OCI-LY1 (cell line): ENCODE data around the gene CNIH2.

Experiments
- EZH2 ChIP-seq: fragments of 200-600 bp; sonication (generic), shearing (Covaris generic); IDR thresholded peaks from 2 replicates; pipeline ENCODE4 v1.8.0; 2017; ENCODE audit warnings: borderline replicate concordance, mixed run types, mild to moderate bottlenecking, antibody characterized with exemption, low read length, moderate library complexity, mixed read lengths
- TF ChIP-seq, protein P1 (sequence below): fragments of 200-600 bp; sonication (generic), shearing (Covaris generic); IDR thresholded peaks from 2 replicates; pipeline ENCODE4 v1.5.1; 2017; ENCODE audit warnings: mild to moderate bottlenecking, antibody characterized with exemption, low read length, moderate library complexity, mixed read lengths

DNA sequence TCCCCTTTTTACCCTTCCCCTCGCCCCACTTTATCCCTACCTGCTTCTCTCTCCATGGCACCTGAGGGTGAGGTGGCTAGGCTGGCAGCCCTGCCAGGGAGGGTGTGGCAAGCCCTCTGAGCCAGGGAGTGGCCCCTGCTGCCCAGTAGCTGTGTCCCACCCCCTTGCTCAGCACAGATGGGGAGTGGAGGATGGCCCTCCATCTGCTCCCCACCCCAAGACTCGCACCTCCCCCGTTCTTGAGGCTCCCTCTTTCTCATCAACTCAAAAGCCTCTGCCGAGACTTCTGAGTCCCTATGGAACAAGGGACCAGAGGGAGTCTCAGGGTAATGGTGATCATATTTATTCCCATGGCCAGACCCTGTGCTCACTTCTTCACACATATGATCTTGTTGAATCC is 15.4 kb downstream of the CNIH2 start:
- TF ChIP-seq, protein P1, sequence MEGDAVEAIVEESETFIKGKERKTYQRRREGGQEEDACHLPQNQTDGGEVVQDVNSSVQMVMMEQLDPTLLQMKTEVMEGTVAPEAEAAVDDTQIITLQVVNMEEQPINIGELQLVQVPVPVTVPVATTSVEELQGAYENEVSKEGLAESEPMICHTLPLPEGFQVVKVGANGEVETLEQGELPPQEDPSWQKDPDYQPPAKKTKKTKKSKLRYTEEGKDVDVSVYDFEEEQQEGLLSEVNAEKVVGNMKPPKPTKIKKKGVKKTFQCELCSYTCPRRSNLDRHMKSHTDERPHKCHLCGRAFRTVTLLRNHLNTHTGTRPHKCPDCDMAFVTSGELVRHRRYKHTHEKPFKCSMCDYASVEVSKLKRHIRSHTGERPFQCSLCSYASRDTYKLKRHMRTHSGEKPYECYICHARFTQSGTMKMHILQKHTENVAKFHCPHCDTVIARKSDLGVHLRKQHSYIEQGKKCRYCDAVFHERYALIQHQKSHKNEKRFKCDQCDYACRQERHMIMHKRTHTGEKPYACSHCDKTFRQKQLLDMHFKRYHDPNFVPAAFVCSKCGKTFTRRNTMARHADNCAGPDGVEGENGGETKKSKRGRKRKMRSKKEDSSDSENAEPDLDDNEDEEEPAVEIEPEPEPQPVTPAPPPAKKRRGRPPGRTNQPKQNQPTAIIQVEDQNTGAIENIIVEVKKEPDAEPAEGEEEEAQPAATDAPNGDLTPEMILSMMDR, result no peak
- no peak for TF ChIP-seq EZH2
